Neural crest cell (in vitro differentiated cells): Measurements from ENCODE around the gene DGKG. TPM values are rescaled to one million over a fixed set of nuclear protein-coding genes. Genes with fewer than 3 reads are reported as not detected.

Experiments used
- DNase-seq: peaks from one replicate; pipeline ENCODE4 v3.0.0; 2021; ENCODE audit warnings: low read depth, mixed read lengths, low spot score
- H3K27ac Mint-ChIP-seq: one replicate; pipeline ENCODE4 v1.8.0; 2021; ENCODE audit warnings: mild to moderate bottlenecking, mixed read lengths; ENCODE audit not compliant: unreplicated experiment
- H3K27me3 Mint-ChIP-seq: 2 replicates; pipeline ENCODE4 v1.8.0; 2021; ENCODE audit warnings: low read depth, mild to moderate bottlenecking, mixed read lengths
- H3K36me3 Mint-ChIP-seq: 2 replicates; pipeline ENCODE4 v1.8.0; 2021; ENCODE audit warnings: low read depth, mild to moderate bottlenecking, mixed read lengths
- H3K4me1 Mint-ChIP-seq: 2 replicates; pipeline ENCODE4 v1.8.0; 2021; ENCODE audit warnings: mixed read lengths
- H3K4me3 Mint-ChIP-seq: one replicate; pipeline ENCODE4 v1.8.0; 2021; ENCODE audit warnings: mild to moderate bottlenecking, mixed read lengths
- H3K9me3 Mint-ChIP-seq: 2 replicates; pipeline ENCODE4 v1.8.0; 2021; ENCODE audit warnings: mixed read lengths
- CTCF ChIP-seq: fragments of 200-600 bp; sonication (generic); conservative IDR thresholded peaks from 2 replicates; pipeline ENCODE4 v1.5.0; 2021; ENCODE audit warnings: antibody characterized with exemption, mild to moderate bottlenecking
- total RNA-seq: library from RNA; stranded (reverse); gene quantifications from 2 replicates; pipeline ENCODE4 v1.2.1, GENCODE V29; 2021

The DGKG gene
- total RNA-seq, 1 donor from 2014 or later, result not detected

GRCh38 chr3:186152361-186152798 is 209.7 kb downstream of the DGKG start:
- Mint-ChIP-seq H3K27me3 (no peaks in the 10 kb centered on the region), H3K9me3 (no peaks in the 10 kb centered on the region), H3K36me3 (no peaks in the 10 kb centered on the region), H3K4me1 (peaks cover 7% of the 10 kb centered on the region), H3K4me3 (no peak overlapping the region), H3K27ac (no peak overlapping the region)
- no peak for TF ChIP-seq CTCF
- DNase-seq, result no peak

GRCh38 chr3:186151077-186151971 is 210.7 kb downstream of the DGKG start:
- Mint-ChIP-seq H3K27me3 (no peaks in the 10 kb centered on the region), H3K4me3 (no peak overlapping the region), H3K9me3 (no peaks in the 10 kb centered on the region), H3K36me3 (no peaks in the 10 kb centered on the region), H3K4me1 (peaks cover 7% of the 10 kb centered on the region), H3K27ac (no peak overlapping the region)
- TF ChIP-seq CTCF, result no peak
- DNase-seq, result no peak

GRCh38 chr3:186150041-186150830 is 211.8 kb downstream of the DGKG start:
- Mint-ChIP-seq H3K4me1 (peaks cover 7% of the 10 kb centered on the region), H3K4me3 (no peak overlapping the region), H3K27me3 (no peaks in the 10 kb centered on the region), H3K36me3 (no peaks in the 10 kb centered on the region), H3K9me3 (no peaks in the 10 kb centered on the region), H3K27ac (no peak overlapping the region)
- DNase-seq, result no peak
- no peak for TF ChIP-seq CTCF

- DNase-seq, result no peak
- Mint-ChIP-seq H3K4me3 (no peak overlapping the region), H3K27me3 (no peaks in the 10 kb centered on the region), H3K4me1 (peaks cover 7% of the 10 kb centered on the region), H3K36me3 (no peaks in the 10 kb centered on the region), H3K27ac (no peak overlapping the region), H3K9me3 (no peaks in the 10 kb centered on the region)
- TF ChIP-seq CTCF, result no peak
Measured at GRCh38 chr3:186149319-186149960, 212.6 kb downstream of the DGKG start.

GRCh38 chr3:186144257-186144656 is 217.8 kb downstream of the DGKG start:
- H3K9me3 Mint-ChIP-seq, result peaks cover 3% of the 10 kb centered on the region
- no peaks in the 10 kb centered on the region for H3K36me3 Mint-ChIP-seq

More at GRCh38 chr3:186144257-186144656, 217.8 kb downstream of the DGKG start:
- H3K27ac Mint-ChIP-seq, result no peak overlapping the region
- H3K27me3 Mint-ChIP-seq, result no peaks in the 10 kb centered on the region
- no peak for TF ChIP-seq CTCF
- H3K4me1 Mint-ChIP-seq, result peaks cover 10% of the 10 kb centered on the region
- DNase-seq, result no peak
- no peak overlapping the region for H3K4me3 Mint-ChIP-seq
